ENCODE results near the gene ZBTB40.

ZBTB40 gene

DNA sequence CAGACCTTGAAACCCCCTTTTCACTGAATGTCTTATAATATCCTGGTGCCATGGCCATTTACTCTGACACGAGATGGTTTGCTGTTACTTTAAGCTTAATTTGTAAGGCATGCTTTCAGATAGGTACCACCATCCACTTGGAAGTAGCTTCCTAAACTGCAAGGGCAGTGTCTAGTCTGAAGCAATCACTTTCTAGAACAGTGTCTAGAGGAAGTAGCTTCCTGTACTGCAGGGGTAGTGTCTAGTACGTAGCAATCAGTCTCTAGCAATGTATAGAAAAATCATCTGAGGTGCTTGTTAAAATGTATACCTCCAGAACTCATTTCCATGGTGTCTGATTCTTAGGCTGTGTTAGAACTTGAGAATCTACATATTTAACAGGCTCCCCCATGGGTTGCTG lies 42.5 kb downstream of the ZBTB40 start:
- Histone ChIP-seq H3K36me3 (ENCODE audit: control insufficient read depth, low read depth, low read length) (no peaks in the 10 kb centered on the region), H3K9me3 (ENCODE audit: control insufficient read depth, low read depth, low read length) (no peaks in the 10 kb centered on the region)

DNA sequence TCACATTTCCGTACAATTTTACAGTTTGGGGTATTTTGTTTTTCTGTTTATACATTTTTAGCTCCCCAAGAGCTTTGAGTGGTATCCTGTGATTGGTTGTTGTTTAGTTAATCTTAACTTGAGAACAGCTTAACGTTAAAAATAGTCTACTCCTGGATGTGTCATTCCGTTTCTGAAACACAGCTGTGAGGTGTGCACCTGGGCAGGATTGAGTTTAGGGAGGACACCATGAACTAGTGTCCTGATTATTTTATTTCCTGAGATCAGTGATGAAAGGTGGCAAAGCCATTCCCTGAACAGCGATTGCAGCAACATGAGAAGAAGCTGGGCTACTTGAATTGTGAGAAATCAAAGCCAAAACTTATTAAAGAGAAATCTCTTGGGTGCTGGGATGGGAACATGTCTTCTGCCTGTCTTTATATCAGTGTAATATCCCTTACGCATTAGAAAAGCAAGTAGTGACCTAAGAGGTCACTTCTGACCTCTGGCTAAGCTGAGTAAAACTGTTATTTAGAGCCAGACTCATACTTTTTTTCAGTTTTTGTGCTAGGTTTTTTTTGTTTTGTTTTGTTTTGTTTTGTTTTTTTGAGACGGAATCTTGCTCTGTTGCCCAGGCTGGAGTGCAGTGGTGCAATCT lies 43.4 kb downstream of the ZBTB40 start:
- Histone ChIP-seq H3K4me3 (ENCODE audit: low read length) (no peak overlapping the region), H3K27ac (ENCODE audit: low read length) (no peak overlapping the region), H3K27me3 (ENCODE audit: control insufficient read depth, insufficient read depth, low read length) (peaks cover 10% of the 10 kb centered on the region), H3K9me3 (ENCODE audit: control insufficient read depth, low read depth, low read length) (no peaks in the 10 kb centered on the region), H3K36me3 (ENCODE audit: control insufficient read depth, low read depth, low read length) (no peaks in the 10 kb centered on the region), H3K9ac (ENCODE audit: low read length) (no peak overlapping the region), H3K4me1 (ENCODE audit: control insufficient read depth, low read depth, low read length) (peaks cover 10% of the 10 kb centered on the region)

More for the DNA sequence above, 42.5 kb downstream of the ZBTB40 start:
- Histone ChIP-seq H3K4me3 (ENCODE audit: low read length) (no peak overlapping the region), H3K27ac (ENCODE audit: low read length) (no peak overlapping the region), H3K27me3 (ENCODE audit: control insufficient read depth, insufficient read depth, low read length) (peaks cover 3% of the 10 kb centered on the region), H3K4me1 (ENCODE audit: control insufficient read depth, low read depth, low read length) (peaks cover 16% of the 10 kb centered on the region), H3K9ac (ENCODE audit: low read length) (no peak overlapping the region)

DNA sequence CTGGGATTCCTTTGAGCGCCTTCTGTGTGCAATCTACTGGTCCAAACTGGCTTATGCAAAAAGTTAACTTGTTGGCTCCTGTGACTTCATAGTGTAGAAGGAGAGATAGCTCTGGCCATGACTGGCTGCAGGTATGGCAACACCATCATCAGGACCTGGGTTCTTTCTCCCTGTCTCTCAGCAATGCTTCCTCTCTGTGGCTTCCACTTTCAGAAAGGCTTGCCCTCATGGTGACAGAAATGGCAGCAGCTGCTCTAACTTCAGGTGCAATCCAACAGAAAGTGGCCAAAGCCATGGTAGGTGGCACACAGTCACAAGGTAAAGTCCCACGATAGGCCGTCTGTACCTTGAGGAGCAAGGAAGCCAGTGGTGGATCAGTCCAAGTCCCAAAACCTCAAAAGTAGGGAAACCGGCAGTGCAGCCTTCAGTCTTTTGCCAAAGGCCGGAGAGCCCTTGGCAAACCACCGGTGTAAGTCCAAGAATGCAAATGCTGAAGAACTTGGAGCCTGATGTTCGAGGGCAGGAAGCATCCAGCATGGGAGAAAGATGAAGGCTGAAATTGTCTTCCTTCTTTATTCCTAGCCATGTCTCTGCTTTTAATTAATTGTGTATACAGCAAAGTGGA lies 45.0 kb downstream of the ZBTB40 start:
- Histone ChIP-seq H3K9me3 (ENCODE audit: control insufficient read depth, low read depth, low read length) (no peaks in the 10 kb centered on the region), H3K36me3 (ENCODE audit: control insufficient read depth, low read depth, low read length) (no peaks in the 10 kb centered on the region), H3K27ac (ENCODE audit: low read length) (no peak overlapping the region), H3K27me3 (ENCODE audit: control insufficient read depth, insufficient read depth, low read length) (peaks cover 16% of the 10 kb centered on the region), H3K4me1 (ENCODE audit: control insufficient read depth, low read depth, low read length) (peaks cover 7% of the 10 kb centered on the region), H3K4me3 (ENCODE audit: low read length) (no peak overlapping the region), H3K9ac (ENCODE audit: low read length) (no peak overlapping the region)

DNA sequence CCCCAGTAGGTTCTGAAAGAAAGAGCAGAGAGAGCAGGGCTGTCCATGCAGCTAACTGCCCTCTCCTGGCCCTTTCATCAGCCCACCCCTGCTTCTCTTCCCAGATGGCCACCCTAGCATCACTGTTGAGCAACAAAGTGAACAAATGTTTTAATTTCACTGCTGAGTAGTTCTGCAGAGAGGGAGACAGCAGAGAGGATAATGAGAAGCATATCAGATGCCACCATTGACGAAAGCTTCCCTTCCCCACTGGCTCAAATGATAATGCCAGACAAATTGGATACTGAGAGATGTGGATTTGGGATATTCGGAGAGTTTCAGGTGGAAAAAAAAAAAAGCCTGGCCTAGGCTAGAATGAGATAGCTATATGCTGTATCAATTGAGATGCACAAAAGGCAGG lies 46.8 kb downstream of the ZBTB40 start:
- Histone ChIP-seq H3K4me3 (ENCODE audit: low read length) (no peak overlapping the region), H3K9me3 (ENCODE audit: control insufficient read depth, low read depth, low read length) (no peaks in the 10 kb centered on the region), H3K9ac (ENCODE audit: low read length) (no peak overlapping the region), H3K4me1 (ENCODE audit: control insufficient read depth, low read depth, low read length) (peaks cover 7% of the 10 kb centered on the region), H3K27ac (ENCODE audit: low read length) (no peak overlapping the region), H3K36me3 (ENCODE audit: control insufficient read depth, low read depth, low read length) (no peaks in the 10 kb centered on the region), H3K27me3 (ENCODE audit: control insufficient read depth, insufficient read depth, low read length) (peaks cover 16% of the 10 kb centered on the region)

DNA sequence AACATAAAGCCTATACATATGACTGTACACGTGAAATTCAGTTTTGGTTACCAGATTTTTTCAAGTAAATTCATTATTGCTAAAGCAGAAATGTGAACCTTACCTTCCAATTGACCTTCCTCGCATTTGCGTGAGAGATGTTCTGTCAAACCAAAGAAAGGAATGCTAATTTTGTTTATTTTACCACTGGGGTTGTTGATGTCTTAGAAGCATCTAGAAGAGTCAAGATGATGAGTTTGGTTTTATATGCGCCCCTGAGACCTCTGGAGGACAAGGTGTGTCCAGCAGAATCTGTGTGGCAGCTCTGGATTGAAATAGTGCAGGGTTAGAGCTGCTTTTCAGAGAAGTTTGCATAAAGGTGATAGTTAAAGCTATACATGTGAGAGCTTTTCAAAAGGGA lies 48.4 kb downstream of the ZBTB40 start:
- H3K27ac ChIP-seq (ENCODE audit: low read length): no peak overlapping the region
- H3K4me1 ChIP-seq (ENCODE audit: control insufficient read depth, low read depth, low read length): peaks cover 7% of the 10 kb centered on the region
- H3K4me3 ChIP-seq (ENCODE audit: low read length): no peak overlapping the region
- peaks cover 16% of the 10 kb centered on the region for H3K27me3 ChIP-seq (ENCODE audit: control insufficient read depth, insufficient read depth, low read length)
- H3K9me3 ChIP-seq (ENCODE audit: control insufficient read depth, low read depth, low read length): no peaks in the 10 kb centered on the region
- H3K36me3 ChIP-seq (ENCODE audit: control insufficient read depth, low read depth, low read length): no peaks in the 10 kb centered on the region
- no peak overlapping the region for H3K9ac ChIP-seq (ENCODE audit: low read length)

DNA sequence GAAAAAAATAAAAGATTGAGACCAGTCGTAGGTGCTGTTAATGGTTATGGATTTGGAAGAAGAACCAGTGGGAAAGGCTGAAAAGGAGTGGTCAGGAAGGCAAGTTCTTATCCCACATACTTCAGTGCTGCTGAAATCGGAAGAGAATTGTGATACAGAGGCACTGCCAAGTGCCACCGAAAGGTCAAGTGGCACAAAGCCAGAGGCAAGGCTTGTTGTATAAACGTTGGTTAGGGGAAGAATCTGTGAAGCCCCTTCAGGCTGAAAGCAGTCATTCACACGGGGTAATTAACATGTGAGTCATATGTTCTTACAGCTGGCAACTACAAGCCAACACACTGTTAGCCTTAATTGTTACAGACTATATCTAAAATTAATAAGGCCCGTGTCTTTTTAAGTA lies 48.8 kb downstream of the ZBTB40 start:
- H3K9ac ChIP-seq (ENCODE audit: low read length): no peak overlapping the region
- no peak overlapping the region for H3K4me3 ChIP-seq (ENCODE audit: low read length)
- no peak overlapping the region for H3K27ac ChIP-seq (ENCODE audit: low read length)
- no peaks in the 10 kb centered on the region for H3K36me3 ChIP-seq (ENCODE audit: control insufficient read depth, low read depth, low read length)
- no peaks in the 10 kb centered on the region for H3K9me3 ChIP-seq (ENCODE audit: control insufficient read depth, low read depth, low read length)
- peaks cover 16% of the 10 kb centered on the region for H3K27me3 ChIP-seq (ENCODE audit: control insufficient read depth, insufficient read depth, low read length)
- H3K4me1 ChIP-seq (ENCODE audit: control insufficient read depth, low read depth, low read length): peaks cover 7% of the 10 kb centered on the region

DNA sequence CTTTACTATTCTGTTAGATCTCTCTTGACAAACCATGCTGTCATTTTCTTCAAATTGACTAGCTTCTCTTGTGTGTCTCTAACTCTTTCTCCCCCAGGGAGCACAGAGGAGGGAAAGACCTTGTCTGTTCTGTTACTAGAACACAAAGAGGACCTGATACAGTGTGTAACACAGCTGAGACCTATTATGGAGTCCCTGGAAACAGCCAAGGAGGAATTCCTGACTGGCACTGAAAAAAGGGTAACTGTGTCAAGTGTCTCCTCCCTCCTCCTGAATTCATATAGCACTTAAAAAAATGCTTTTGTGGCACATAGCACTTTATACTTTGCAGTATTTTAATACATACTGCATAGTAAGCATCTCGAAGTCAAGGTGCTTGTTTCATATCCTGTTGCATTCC lies 50.6 kb downstream of the ZBTB40 start:
- Histone ChIP-seq H3K9ac (ENCODE audit: low read length) (no peak overlapping the region), H3K27ac (ENCODE audit: low read length) (no peak overlapping the region), H3K27me3 (ENCODE audit: control insufficient read depth, insufficient read depth, low read length) (peaks cover 16% of the 10 kb centered on the region), H3K9me3 (ENCODE audit: control insufficient read depth, low read depth, low read length) (no peaks in the 10 kb centered on the region), H3K36me3 (ENCODE audit: control insufficient read depth, low read depth, low read length) (peaks cover 14% of the 10 kb centered on the region), H3K4me3 (ENCODE audit: low read length) (no peak overlapping the region), H3K4me1 (ENCODE audit: control insufficient read depth, low read depth, low read length) (peaks cover 7% of the 10 kb centered on the region)

DNA sequence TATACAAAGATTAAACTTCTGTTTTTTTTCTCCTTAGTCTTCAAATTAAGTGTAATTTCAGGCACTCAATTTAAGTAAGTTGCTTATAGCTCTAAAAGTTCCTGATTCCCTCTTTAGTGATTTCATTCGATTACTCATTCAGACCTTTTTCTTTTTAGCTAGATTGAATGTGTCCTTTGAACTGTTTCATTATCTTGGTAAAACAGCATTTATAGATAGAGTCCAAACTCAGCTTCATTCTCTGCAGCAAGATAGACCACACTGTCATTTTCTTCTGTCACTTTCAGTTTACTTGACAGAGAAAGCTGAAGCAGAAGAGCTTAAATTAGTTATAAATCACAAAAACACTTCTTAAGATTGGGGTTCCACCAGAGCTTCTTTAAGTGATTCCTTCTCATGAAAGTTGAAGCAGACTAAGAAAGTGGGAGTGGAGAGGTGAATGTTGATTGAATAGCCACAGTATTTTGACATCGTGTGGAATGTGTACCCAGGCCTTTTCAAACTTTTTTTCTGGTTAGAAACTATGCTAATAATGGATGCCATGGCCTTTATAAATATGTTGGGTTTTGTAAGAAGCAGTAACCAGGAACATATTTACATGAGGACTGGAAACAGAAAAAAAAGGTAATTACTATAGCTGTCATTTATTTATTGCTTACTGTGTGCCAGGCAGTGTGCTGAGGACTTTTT lies 52.2 kb downstream of the ZBTB40 start:
- H3K9ac ChIP-seq (ENCODE audit: low read length): no peak overlapping the region

DNA sequence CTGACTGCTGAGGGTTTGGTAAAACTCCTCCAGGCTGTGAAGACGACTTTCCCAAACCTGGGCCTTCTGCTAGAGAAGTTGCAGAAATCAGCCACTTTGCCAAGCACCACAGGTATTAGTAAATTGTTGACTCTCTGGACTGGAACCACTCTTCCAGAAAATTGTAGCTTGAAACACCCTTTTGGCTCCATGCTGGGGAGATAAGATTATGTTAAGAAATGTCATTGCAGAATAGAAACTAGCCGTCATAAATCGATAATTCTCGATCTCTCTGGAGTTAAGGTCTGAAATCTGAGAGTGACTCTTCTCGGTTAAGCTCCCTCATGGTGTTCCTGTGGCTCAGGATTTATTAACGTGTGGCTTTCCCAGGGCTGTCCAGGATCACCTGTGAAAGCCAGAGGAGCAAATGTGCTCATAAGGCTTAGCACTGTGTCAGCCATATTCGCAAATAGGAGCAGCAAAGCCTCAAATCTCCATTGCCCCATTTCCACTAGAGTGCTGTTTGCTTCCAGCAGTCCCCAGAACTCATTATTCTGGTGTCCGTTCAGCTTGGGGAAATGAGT lies 54.6 kb downstream of the ZBTB40 start:
- H3K9me3 ChIP-seq (ENCODE audit: control insufficient read depth, low read depth, low read length): no peaks in the 10 kb centered on the region
- no peak overlapping the region for H3K27ac ChIP-seq (ENCODE audit: low read length)
- no peaks in the 10 kb centered on the region for H3K4me1 ChIP-seq (ENCODE audit: control insufficient read depth, low read depth, low read length)
- no peak overlapping the region for H3K9ac ChIP-seq (ENCODE audit: low read length)
- peaks cover 39% of the 10 kb centered on the region for H3K36me3 ChIP-seq (ENCODE audit: control insufficient read depth, low read depth, low read length)
- no peak overlapping the region for H3K4me3 ChIP-seq (ENCODE audit: low read length)
- H3K27me3 ChIP-seq (ENCODE audit: control insufficient read depth, insufficient read depth, low read length): no peaks in the 10 kb centered on the region

More for the DNA sequence above, 52.2 kb downstream of the ZBTB40 start:
- Histone ChIP-seq H3K4me3 (ENCODE audit: low read length) (no peak overlapping the region), H3K9me3 (ENCODE audit: control insufficient read depth, low read depth, low read length) (no peaks in the 10 kb centered on the region), H3K36me3 (ENCODE audit: control insufficient read depth, low read depth, low read length) (peaks cover 28% of the 10 kb centered on the region), H3K4me1 (ENCODE audit: control insufficient read depth, low read depth, low read length) (peaks cover 7% of the 10 kb centered on the region), H3K27me3 (ENCODE audit: control insufficient read depth, insufficient read depth, low read length) (peaks cover 16% of the 10 kb centered on the region), H3K27ac (ENCODE audit: low read length) (no peak overlapping the region)

DNA sequence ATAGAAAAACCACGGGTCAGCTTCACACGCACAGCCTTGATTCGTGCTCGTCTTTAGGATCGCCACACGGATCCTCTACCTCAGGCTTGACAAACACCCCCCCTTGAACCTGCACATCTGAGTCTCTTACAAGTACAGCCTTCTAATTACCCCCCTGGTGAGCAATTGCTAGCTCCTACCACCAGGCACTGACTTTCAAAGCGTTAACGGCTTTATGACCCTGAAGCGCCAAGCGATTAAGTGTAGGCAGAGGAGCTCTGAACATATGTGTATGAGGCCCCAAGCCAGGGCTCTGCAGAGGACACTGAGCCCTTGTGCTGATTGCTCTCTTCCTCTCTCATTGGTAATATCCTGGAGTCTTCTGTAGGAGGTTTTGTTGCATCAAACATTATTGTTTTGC lies 55.9 kb downstream of the ZBTB40 start:
- Histone ChIP-seq H3K27ac (ENCODE audit: low read length) (no peak overlapping the region), H3K9ac (ENCODE audit: low read length) (no peak overlapping the region), H3K36me3 (ENCODE audit: control insufficient read depth, low read depth, low read length) (peaks cover 50% of the 10 kb centered on the region), H3K9me3 (ENCODE audit: control insufficient read depth, low read depth, low read length) (no peaks in the 10 kb centered on the region), H3K27me3 (ENCODE audit: control insufficient read depth, insufficient read depth, low read length) (no peaks in the 10 kb centered on the region), H3K4me1 (ENCODE audit: control insufficient read depth, low read depth, low read length) (no peaks in the 10 kb centered on the region), H3K4me3 (ENCODE audit: low read length) (no peak overlapping the region)

DNA sequence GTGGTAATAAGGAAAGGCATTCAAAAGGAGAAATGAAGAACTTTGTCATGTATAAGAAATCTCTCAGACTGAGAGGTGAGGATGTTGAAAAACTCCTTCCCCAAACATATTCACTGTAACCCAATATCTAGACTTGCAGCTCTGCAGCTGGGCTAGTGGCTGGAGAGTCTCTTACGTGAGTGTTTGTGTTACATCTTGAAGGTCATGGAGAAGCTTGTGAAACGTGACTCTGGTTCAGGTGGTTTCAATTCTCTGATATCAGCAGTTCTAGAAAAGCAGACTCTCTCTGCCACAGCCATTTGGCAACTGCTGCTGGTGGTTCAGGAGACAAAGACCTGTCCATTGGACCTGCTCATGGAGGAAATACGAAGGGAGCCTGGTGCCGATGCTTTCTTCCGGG lies 56.7 kb downstream of the ZBTB40 start:
- H3K36me3 ChIP-seq (ENCODE audit: control insufficient read depth, low read depth, low read length): peaks cover 58% of the 10 kb centered on the region
- H3K9me3 ChIP-seq (ENCODE audit: control insufficient read depth, low read depth, low read length): no peaks in the 10 kb centered on the region
- H3K27ac ChIP-seq (ENCODE audit: low read length): no peak overlapping the region
- no peak overlapping the region for H3K9ac ChIP-seq (ENCODE audit: low read length)
- H3K27me3 ChIP-seq (ENCODE audit: control insufficient read depth, insufficient read depth, low read length): no peaks in the 10 kb centered on the region
- H3K4me1 ChIP-seq (ENCODE audit: control insufficient read depth, low read depth, low read length): no peaks in the 10 kb centered on the region
- no peak overlapping the region for H3K4me3 ChIP-seq (ENCODE audit: low read length)
